Measurements from ENCODE around the gene RFX4. TPM values are rescaled to one million over a fixed set of nuclear protein-coding genes. Genes with fewer than 3 reads are reported as not detected.
"Not testable (repeated sequence)": the region's sequence is repeated elsewhere in the genome, so short reads cannot be mapped to it uniquely, and the experiment has no call there.

The RFX4 gene
- total RNA-seq, 1 donor from 2014 or later, result not detected

DNA sequence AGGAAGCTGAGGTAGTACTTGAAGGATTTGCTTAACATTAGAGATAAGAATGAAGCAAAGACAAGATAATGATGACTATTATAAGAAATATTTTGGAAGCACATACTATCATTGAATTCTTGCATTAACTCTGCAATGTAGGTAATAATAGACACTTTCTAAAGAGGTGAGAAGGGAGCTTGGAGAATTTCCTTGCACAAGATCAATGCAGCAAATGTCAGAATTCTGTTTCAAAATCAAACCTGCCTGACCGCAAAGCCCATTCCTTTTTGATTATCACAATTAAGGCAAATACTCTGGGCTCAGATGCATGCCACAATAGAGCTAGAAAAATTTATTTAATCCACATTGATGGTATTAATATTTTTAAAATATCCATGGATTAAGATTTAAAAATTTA, 141.3 kb downstream of the RFX4 start:
- Histone ChIP-seq H3K4me1 (no peaks in the 10 kb centered on the region), H3K27me3 (peaks cover 7% of the 10 kb centered on the region), H3K27ac (no peak overlapping the region), H3K4me3 (no peak overlapping the region), H3K9me3 (no peaks in the 10 kb centered on the region), H3K36me3 (no peaks in the 10 kb centered on the region)
- TF ChIP-seq, protein P1, sequence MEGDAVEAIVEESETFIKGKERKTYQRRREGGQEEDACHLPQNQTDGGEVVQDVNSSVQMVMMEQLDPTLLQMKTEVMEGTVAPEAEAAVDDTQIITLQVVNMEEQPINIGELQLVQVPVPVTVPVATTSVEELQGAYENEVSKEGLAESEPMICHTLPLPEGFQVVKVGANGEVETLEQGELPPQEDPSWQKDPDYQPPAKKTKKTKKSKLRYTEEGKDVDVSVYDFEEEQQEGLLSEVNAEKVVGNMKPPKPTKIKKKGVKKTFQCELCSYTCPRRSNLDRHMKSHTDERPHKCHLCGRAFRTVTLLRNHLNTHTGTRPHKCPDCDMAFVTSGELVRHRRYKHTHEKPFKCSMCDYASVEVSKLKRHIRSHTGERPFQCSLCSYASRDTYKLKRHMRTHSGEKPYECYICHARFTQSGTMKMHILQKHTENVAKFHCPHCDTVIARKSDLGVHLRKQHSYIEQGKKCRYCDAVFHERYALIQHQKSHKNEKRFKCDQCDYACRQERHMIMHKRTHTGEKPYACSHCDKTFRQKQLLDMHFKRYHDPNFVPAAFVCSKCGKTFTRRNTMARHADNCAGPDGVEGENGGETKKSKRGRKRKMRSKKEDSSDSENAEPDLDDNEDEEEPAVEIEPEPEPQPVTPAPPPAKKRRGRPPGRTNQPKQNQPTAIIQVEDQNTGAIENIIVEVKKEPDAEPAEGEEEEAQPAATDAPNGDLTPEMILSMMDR (IDR thresholded peaks at IDR 0.05), result no peak
- ATAC-seq (no peak), DNase-seq (no peak)
- intact Hi-C loops (cut with DNase I), result no loop called here

DNA sequence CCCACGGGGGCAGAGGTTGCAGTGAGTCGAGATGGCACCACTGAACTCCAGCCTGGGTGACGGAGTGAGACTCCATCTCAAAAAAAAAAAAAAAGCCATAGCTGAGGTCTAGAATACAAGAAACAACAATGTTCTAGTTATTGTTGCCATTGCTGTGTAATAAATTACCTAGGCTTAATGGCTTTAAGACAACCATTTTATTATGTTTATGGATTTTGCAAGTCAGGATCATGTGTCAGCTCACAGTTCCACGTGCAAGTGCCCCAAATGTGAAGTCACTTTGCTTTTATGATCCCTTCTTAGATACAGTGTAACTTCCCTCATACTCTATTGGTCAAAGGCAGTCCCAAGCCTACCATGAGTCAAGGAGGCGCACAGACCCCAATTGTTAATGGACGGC, 142.1 kb downstream of the RFX4 start:
- ATAC-seq (no peak), DNase-seq (no peak)
- Histone ChIP-seq H3K4me3 (no peak overlapping the region), H3K27me3 (peaks cover 7% of the 10 kb centered on the region), H3K4me1 (no peaks in the 10 kb centered on the region), H3K27ac (no peak overlapping the region), H3K9me3 (no peaks in the 10 kb centered on the region), H3K36me3 (no peaks in the 10 kb centered on the region)
- TF ChIP-seq, protein P1 (IDR thresholded peaks at IDR 0.05), result no peak
- intact Hi-C loops (cut with DNase I), result no loop called here

DNA sequence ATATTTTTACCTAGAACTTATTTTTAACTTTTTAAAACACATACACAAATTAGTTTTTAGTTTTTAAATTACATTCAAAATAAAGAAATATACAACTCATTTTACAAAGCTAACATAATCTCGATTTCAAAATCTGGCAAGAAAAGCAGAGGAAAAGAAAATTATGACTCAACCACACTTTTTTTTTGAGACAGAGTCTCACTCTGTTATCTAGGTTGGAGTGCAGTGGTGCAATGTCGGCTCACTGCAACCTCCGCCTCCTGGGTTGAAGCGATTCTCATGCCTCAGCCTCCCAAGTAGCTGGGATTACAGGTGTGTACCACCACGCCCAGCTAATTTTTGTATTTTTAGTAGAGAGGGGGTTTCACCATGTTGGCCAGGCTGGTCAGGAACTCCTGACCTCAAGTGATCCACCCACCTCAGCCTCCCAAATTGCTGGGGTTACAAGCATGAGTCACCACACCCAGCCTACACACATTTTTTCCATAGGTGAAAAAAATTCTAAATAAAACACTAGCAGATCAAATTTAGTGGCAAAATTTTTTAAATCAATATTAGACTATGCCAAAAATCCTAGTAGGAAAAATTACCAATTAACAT, 143.9 kb downstream of the RFX4 start:
- H3K27me3 ChIP-seq, result not testable (repeated sequence)

DNA sequence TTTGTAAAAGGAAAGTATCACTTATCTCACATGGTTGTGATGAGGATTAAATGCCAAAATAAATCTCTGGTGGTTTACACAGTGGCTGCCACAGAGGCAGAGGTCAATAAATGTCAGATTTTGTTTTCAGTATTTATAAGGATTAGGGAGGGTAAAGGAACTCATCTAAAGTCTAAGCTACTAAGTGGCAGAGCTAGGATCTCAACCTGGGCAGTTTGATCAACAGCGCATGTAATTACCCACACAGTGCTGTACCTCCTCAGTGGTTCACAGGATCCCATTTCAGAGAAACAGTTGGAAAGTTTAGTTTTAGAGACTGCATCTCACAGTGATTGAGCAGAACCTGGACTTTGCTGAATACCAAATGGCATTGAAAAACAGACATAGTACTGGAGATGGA, 146.8 kb downstream of the RFX4 start:
- no peak overlapping the region for H3K27ac ChIP-seq
- no peaks in the 10 kb centered on the region for H3K9me3 ChIP-seq
- no peak overlapping the region for H3K4me3 ChIP-seq
- intact Hi-C loops (cut with DNase I), result no loop called here
- DNase-seq (no peak), ATAC-seq (no peak)
- peaks cover 3% of the 10 kb centered on the region for H3K4me1 ChIP-seq
- no peaks in the 10 kb centered on the region for H3K36me3 ChIP-seq
- peaks cover 7% of the 10 kb centered on the region for H3K27me3 ChIP-seq
- TF ChIP-seq, protein P1 (IDR thresholded peaks at IDR 0.05), result no peak

More for the DNA sequence above, 143.9 kb downstream of the RFX4 start:
- ATAC-seq; H3K4me3 ChIP-seq; H3K36me3 ChIP-seq; H3K4me1 ChIP-seq; H3K27ac ChIP-seq; intact Hi-C loops (cut with DNase I); H3K9me3 ChIP-seq; DNase-seq: not testable (repeated sequence)

DNA sequence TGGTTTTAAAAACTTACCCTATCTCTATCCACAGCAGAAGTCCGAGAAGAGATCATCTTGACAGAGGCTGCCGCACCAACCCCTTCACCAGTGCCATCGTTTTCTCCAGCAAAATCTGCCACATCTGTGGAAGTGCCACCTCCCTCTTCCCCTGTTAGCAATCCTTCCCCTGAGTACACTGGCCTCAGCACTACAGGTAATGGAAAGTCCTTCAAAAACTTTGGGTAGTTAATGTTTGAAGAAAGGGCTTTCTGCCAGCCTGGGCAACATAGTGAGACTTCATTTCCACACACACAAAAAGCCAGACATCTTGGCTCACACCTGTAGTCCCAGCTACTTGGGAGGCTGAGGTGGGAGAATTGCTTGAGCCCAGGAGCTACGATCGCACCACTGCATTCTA, 150.1 kb downstream of the RFX4 start:
- DNase-seq (no peak), ATAC-seq (peak; percentile 58)
- Histone ChIP-seq H3K27ac (no peak overlapping the region), H3K4me1 (peaks cover 3% of the 10 kb centered on the region), H3K9me3 (no peaks in the 10 kb centered on the region), H3K4me3 (no peak overlapping the region), H3K27me3 (no peaks in the 10 kb centered on the region), H3K36me3 (no peaks in the 10 kb centered on the region)
- intact Hi-C loops (cut with DNase I), result no loop called here
- TF ChIP-seq, protein P1 (IDR thresholded peaks at IDR 0.05), result no peak

DNA sequence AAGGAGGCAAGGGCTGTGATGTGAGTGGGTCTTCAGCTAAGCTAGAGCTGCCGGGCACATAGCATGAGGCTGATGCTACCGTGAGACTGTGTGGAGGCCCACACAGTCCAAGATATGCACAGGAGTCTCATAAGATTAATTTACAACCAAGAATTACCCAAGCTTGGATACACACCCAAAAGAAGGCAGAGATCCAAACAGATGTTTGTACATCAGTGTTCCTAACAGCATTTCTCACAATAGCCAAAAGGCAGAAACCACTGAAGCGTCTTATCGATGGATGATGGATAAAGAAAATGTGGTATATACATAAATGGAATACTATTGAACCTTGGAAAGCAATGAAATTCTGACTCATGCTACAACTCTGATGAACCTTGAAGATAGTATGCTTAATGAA, 150.9 kb downstream of the RFX4 start:
- peaks cover 3% of the 10 kb centered on the region for H3K4me1 ChIP-seq
- intact Hi-C loops (cut with DNase I), result no loop called here
- DNase-seq (no peak), ATAC-seq (no peak)
- H3K36me3 ChIP-seq, result no peaks in the 10 kb centered on the region
- H3K4me3 ChIP-seq, result no peak overlapping the region
- no peak overlapping the region for H3K27ac ChIP-seq
- no peaks in the 10 kb centered on the region for H3K27me3 ChIP-seq
- TF ChIP-seq, protein P1 (IDR thresholded peaks at IDR 0.05), result no peak
- no peaks in the 10 kb centered on the region for H3K9me3 ChIP-seq
